HCT116 (cell line): ENCODE results near the gene SETD5. TPM values are rescaled to one million over a fixed set of nuclear protein-coding genes. Genes with fewer than 3 reads are reported as not detected.

ENCODE experiments used
- ATAC-seq: fragments of 200-7000 bp; cut with Tn5 transposase; 2 replicates; pipeline ENCODE4 v1.9.1; 2020; ENCODE audit warnings: mild to moderate bottlenecking, moderate library complexity
- BruUV-seq: library from RNA; stranded (reverse); fragments of 400-500 nt; replicated peaks from 2 replicates; lab custom pipeline; 2021; lab: Mats Ljungman, UMichigan
- CTCF ChIA-PET: fragments of 300-600 bp; sonication (Branson Sonifier 250); formaldehyde crosslinking; loops from one replicate; lab custom pipeline; 2021; ENCODE audit warnings: antibody characterized with exemption; lab: Charles Lee
- POLR2A ChIA-PET: fragments of 300-600, 350-600 bp; sonication (Branson Sonifier 250); formaldehyde crosslinking; loops from one replicate; lab custom pipeline; 2021; ENCODE audit warnings: antibody characterized with exemption; lab: Charles Lee
- RAD21 ChIA-PET, 2 experiments: fragments of 300-600 bp; sonication (Branson Sonifier 250); formaldehyde crosslinking; loops; one replicate each; lab custom pipeline; 2023; ENCODE audit warnings: low total read pairs in 2 of 2; ENCODE audit not compliant: uncharacterized antibody in 2 of 2, unreplicated experiment in 2 of 2, low non-redundant PET in 1 of 2; lab: Charles Lee
- DNase-seq: peaks from one replicate; pipeline ENCODE4 v3.0.0-alpha.2; 2010; ENCODE audit warnings: low read depth, low spot score
- H2AFZ ChIP-seq: fragments of 200-600 bp; shearing (Covaris generic), sonication (generic); 2 replicates; pipeline ENCODE4 v1.6.1; 2017; ENCODE audit warnings: low read depth, mixed run types, mixed read lengths, antibody characterized with exemption, low read length; ENCODE audit not compliant: poor library complexity, severe bottlenecking
- H3K27ac ChIP-seq: 2 replicates; pipeline ENCODE4 v1.5.1; 2012; ENCODE audit warnings: low read depth, low read length
- H3K27me3 ChIP-seq: fragments of 200-600 bp; sonication (generic); 2 replicates; pipeline ENCODE4 v1.6.1; 2016; ENCODE audit warnings: mixed run types, low read length, mixed read lengths; ENCODE audit not compliant: insufficient read depth
- H3K36me3 ChIP-seq, 2 experiments: fragments of 200-500 bp in 1 of 2; fragments of 200-600 bp in 1 of 2; sonication (Bioruptor generic) in 1 of 2; sonication (generic) in 1 of 2; 2 replicates each; pipeline versions ENCODE4 v1.5.1 to v1.6.1; 2014 to 2016; ENCODE audit warnings: low read length in 2 of 2, inconsistent platforms in 1 of 2, mixed read lengths in 1 of 2, mixed run types in 1 of 2; ENCODE audit not compliant: insufficient read depth in 2 of 2, control insufficient read depth in 1 of 2
- H3K4me1 ChIP-seq, 2 experiments: fragments of 200-600 bp in 1 of 2; sonication (generic) in 1 of 2; 2 replicates each; pipeline versions ENCODE4 v1.5.1 to v1.6.1; 2012 to 2017; ENCODE audit warnings: low read length in 2 of 2, inconsistent platforms in 1 of 2, mild to moderate bottlenecking in 1 of 2, mixed read lengths in 1 of 2, mixed run types in 1 of 2, moderate library complexity in 1 of 2; ENCODE audit not compliant: insufficient read depth in 2 of 2, control insufficient read depth in 1 of 2
- H3K4me2 ChIP-seq: fragments of 200-600 bp; sonication (generic); 2 replicates; pipeline ENCODE4 v1.6.1; 2017; ENCODE audit warnings: mixed run types, low read length, mixed read lengths
- H3K4me3 ChIP-seq, 2 experiments: fragments of 200-600 bp in 1 of 2; sonication (generic) in 1 of 2; replicated peaks in 1 of 2; 2 replicates each; pipeline ENCODE4 v1.5.1; 2011 to 2016; ENCODE audit warnings: low read length in 2 of 2, control low read depth in 1 of 2, low read depth in 1 of 2, mild to moderate bottlenecking in 1 of 2, mixed read lengths in 1 of 2, mixed run types in 1 of 2
- H3K79me2 ChIP-seq: fragments of 200-600 bp; sonication (generic); 2 replicates; pipeline ENCODE4 v1.6.1; 2017; ENCODE audit warnings: mild to moderate bottlenecking, mixed run types, low read length, moderate library complexity, mixed read lengths; ENCODE audit not compliant: insufficient read depth
- H3K9ac ChIP-seq: fragments of 200-600 bp; sonication (generic); 2 replicates; pipeline ENCODE4 v1.6.1; 2016; ENCODE audit warnings: low read length, mixed read lengths
- H3K9me2 ChIP-seq: fragments of 200-600 bp; sonication (generic), shearing (Covaris generic); 2 replicates; pipeline ENCODE4 v1.6.1; 2017; ENCODE audit warnings: mixed run types, mild to moderate bottlenecking, moderate library complexity; ENCODE audit not compliant: insufficient read depth
- H3K9me3 ChIP-seq, 2 experiments: fragments of 200-500 bp in 1 of 2; fragments of 200-600 bp in 1 of 2; sonication (Bioruptor generic) in 1 of 2; sonication (generic) in 1 of 2; 2 replicates each; pipeline ENCODE4 v1.6.1; 2014 to 2017; ENCODE audit warnings: low read length in 2 of 2, mixed read lengths in 2 of 2, inconsistent platforms in 1 of 2, low read depth in 1 of 2, mild to moderate bottlenecking in 1 of 2, mixed run types in 1 of 2, moderate library complexity in 1 of 2; ENCODE audit not compliant: control insufficient read depth in 1 of 2, insufficient read depth in 1 of 2
- H4K20me1 ChIP-seq: fragments of 200-600 bp; sonication (generic), shearing (Covaris generic); 2 replicates; pipeline ENCODE4 v1.6.1; 2017; ENCODE audit warnings: mixed run types, mild to moderate bottlenecking, moderate library complexity; ENCODE audit not compliant: insufficient read depth
- ELF1 ChIP-seq: IDR thresholded peaks from 2 replicates; pipeline ENCODE4 v1.6.1; 2012; ENCODE audit warnings: low read depth, borderline replicate concordance
- EZH2 ChIP-seq: fragments of 200-600 bp; sonication (generic); IDR thresholded peaks from 2 replicates; pipeline ENCODE4 v1.6.1; 2017; ENCODE audit warnings: antibody characterized with exemption, mixed run types
- POLR2AphosphoS5 ChIP-seq: IDR thresholded peaks from 2 replicates; pipeline ENCODE4 v1.6.1; 2011; ENCODE audit warnings: mild to moderate bottlenecking, low read depth, low read length, moderate library complexity
- intact Hi-C: fragments of 100-400 bp; cut with micrococcal nuclease; formaldehyde crosslinking; loops from 2 replicates; pipeline ENCODE4 v1.10.0; 2022
- total RNA-seq: library from RNA; stranded (reverse); gene quantifications from one replicate; pipeline ENCODE4 v1.2.1, GENCODE V29; 2021; ENCODE audit not compliant: unreplicated experiment
- TF ChIP-seq, protein P1 (sequence below): IDR thresholded peaks from 2 replicates; pipeline ENCODE4 v1.6.1; 2011; ENCODE audit warnings: mild to moderate bottlenecking, low read length, moderate library complexity; ENCODE audit not compliant: insufficient replicate concordance; ENCODE audit errors: extremely low read depth

The SETD5 gene
- total RNA-seq, 1 experiment from 2014 or later, result 141 TPM

DNA sequence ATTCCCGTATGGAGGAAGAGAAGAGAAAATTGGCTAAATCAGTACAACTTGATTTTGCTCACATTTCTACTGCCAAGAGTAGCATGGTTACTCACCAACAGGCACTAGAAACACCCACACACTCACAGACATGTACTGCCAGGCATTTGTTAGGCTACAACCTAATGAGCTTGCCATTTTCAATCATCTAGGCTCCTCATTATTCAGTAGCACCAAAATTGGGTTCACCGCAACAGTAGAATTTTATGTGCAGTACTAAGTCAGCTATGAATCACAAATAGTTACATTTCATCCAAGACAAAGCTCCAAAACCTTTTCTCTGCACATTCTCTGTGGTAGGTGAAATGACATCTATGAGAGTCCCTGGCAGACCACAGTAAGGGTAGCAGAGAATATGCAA is 49.5 kb upstream of the SETD5 start:
- no peak overlapping the region for H2AFZ ChIP-seq
- no peaks in the 10 kb centered on the region for H3K9me2 ChIP-seq
- peaks cover 15 to 24% of the 10 kb centered on the region in 2 experiments; a peak in 3 of 4 replicates for H3K4me1 ChIP-seq
- RAD21 ChIA-PET, result no interaction called here
- CTCF ChIA-PET, result no interaction called here
- POLR2A ChIA-PET, result no interaction called here
- no peaks in the 10 kb centered on the region for H3K9me3 ChIP-seq
- no peaks in the 10 kb centered on the region for H4K20me1 ChIP-seq
- H3K36me3 ChIP-seq, result no peaks in the 10 kb centered on the region
- no peak overlapping the region for H3K4me3 ChIP-seq
- intact Hi-C loops, result no loop called here
- H3K9ac ChIP-seq, result no peak overlapping the region
- no peak overlapping the region for H3K27ac ChIP-seq
- H3K4me2 ChIP-seq, result no peak overlapping the region
- TF ChIP-seq EZH2, result no peak
- no TSS peak for BruUV-seq
- no peaks in the 10 kb centered on the region for H3K79me2 ChIP-seq
- DNase-seq (no peak), ATAC-seq (no peak)
- no peaks in the 10 kb centered on the region for H3K27me3 ChIP-seq

DNA sequence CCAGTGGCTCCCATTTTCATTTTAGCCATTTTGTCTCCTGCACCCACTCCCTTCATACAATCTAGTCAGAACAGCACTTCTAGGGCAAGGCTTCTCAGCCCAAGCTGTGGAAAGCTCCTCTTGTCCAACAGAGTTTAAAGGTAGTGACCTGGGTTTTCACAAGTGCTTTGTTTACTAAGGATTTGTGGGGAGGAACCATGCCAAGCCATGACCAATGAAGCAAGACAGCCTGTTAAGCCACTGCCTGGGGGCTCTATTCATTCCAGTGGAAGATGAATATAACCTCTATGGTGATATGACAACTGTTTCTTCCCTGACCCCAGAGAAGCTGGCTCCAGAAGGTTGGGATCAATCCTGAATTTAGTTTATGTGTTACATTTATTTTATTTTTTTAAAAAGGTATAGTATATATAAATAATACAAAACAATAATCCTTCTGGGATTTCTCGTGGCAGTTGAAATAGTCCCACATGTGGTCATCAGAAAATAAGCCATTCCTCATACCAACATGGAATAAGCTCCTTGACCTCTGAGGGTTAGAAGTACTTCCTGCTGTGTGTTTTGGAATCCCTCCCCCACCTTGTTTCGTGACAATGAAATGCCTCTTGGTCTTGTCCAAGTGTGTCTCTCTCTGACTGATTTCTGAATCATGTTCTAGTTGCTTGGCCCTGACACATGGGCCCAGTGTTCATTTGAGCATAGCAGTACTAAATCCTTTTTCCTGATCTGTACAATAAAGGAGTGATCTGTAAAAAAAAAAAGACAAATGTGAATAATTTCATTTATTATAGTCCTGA is 47.9 kb upstream of the SETD5 start:
- DNase-seq, result no peak
- peaks cover 17 to 29% of the 10 kb centered on the region in 2 experiments; a peak in 3 of 4 replicates for H3K4me1 ChIP-seq
- H4K20me1 ChIP-seq, result no peaks in the 10 kb centered on the region
- H3K9me3 ChIP-seq, result no peaks in the 10 kb centered on the region
- CTCF ChIA-PET, result no interaction called here
- H3K27ac ChIP-seq, result no peak overlapping the region
- TF ChIP-seq ELF1, result no peak
- TF ChIP-seq POLR2AphosphoS5, result no peak
- TF ChIP-seq, protein P1, sequence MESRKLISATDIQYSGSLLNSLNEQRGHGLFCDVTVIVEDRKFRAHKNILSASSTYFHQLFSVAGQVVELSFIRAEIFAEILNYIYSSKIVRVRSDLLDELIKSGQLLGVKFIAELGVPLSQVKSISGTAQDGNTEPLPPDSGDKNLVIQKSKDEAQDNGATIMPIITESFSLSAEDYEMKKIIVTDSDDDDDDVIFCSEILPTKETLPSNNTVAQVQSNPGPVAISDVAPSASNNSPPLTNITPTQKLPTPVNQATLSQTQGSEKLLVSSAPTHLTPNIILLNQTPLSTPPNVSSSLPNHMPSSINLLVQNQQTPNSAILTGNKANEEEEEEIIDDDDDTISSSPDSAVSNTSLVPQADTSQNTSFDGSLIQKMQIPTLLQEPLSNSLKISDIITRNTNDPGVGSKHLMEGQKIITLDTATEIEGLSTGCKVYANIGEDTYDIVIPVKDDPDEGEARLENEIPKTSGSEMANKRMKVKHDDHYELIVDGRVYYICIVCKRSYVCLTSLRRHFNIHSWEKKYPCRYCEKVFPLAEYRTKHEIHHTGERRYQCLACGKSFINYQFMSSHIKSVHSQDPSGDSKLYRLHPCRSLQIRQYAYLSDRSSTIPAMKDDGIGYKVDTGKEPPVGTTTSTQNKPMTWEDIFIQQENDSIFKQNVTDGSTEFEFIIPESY, result no peak
- RAD21 ChIA-PET, result no interaction called here
- no peaks in the 10 kb centered on the region for H3K79me2 ChIP-seq
- intact Hi-C loops, result loop anchor here (5.0 to 10.0 kb wide), 3 partner anchors 148 to 385 kb away; partner anchors contain the start of genes BRPF1 and MTMR14
- no peak overlapping the region for H2AFZ ChIP-seq
- no peak overlapping the region for H3K4me3 ChIP-seq
- POLR2A ChIA-PET, result no interaction called here
- no peaks in the 10 kb centered on the region for H3K36me3 ChIP-seq
- H3K27me3 ChIP-seq, result no peaks in the 10 kb centered on the region
- H3K9ac ChIP-seq, result no peak overlapping the region
- no peak for ATAC-seq
- BruUV-seq, result no TSS peak
- H3K9me2 ChIP-seq, result no peaks in the 10 kb centered on the region
- H3K4me2 ChIP-seq, result no peak overlapping the region
